Adrenal gland (tissue), 5 donors: ENCODE data around the gene MAN1A1.

Source experiments
- POLR2A ChIP-seq, 2 donors: fragments of 450-650 bp; IDR thresholded peaks; one replicate each; pipeline ENCODE4 v1.6.1; 2017; ENCODE audit warnings: antibody characterized with exemption in 2 of 2, mild to moderate bottlenecking in 2 of 2, moderate library complexity in 1 of 2
- TF ChIP-seq, protein P1 (sequence below), 6 experiments: fragments of 450-650 bp in 4 of 6; fragments of 200-600 bp in 2 of 6; sonication (generic) in 1 of 6; IDR thresholded peaks; 1 replicate in 5 of 6; 2 replicates in 1 of 6; pipeline versions ENCODE4 v1.5.1 to v1.8.0; 2016 to 2021; ENCODE audit warnings: antibody characterized with exemption in 6 of 6, mild to moderate bottlenecking in 2 of 6, moderate library complexity in 1 of 6
- donor health status: DM: no; HTN: no; CAD: no.

DNA sequence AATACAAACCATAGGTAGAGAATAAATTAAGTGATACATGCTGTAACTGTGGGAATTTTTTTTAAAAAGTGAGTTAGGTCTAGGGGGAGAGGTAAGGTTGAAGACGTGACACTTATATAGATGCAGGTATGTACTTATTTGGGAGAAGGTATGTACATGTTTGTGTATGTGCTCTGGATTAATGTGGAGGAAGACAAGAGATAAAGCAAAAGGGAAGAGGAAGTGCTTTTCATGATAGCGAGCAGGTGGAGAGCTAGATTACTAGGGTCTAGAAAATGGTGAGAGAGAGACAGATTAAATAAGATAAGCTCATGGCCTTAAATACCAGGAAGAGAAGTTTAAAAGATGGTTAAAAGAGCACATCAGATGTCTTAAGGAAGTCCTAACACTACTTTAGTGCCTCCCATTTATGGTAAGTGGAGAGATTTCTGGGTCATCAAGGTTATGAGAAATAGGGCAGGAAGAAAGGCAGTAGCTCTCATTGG, 92.5 kb downstream of the MAN1A1 start:
- TF ChIP-seq, protein P1, sequence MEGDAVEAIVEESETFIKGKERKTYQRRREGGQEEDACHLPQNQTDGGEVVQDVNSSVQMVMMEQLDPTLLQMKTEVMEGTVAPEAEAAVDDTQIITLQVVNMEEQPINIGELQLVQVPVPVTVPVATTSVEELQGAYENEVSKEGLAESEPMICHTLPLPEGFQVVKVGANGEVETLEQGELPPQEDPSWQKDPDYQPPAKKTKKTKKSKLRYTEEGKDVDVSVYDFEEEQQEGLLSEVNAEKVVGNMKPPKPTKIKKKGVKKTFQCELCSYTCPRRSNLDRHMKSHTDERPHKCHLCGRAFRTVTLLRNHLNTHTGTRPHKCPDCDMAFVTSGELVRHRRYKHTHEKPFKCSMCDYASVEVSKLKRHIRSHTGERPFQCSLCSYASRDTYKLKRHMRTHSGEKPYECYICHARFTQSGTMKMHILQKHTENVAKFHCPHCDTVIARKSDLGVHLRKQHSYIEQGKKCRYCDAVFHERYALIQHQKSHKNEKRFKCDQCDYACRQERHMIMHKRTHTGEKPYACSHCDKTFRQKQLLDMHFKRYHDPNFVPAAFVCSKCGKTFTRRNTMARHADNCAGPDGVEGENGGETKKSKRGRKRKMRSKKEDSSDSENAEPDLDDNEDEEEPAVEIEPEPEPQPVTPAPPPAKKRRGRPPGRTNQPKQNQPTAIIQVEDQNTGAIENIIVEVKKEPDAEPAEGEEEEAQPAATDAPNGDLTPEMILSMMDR (IDR thresholded peaks at IDR 0.05) = no peak
- no peak for TF ChIP-seq POLR2A (IDR thresholded peaks at IDR 0.05)
